HCT116 (cell line): ENCODE results near the gene ARFGEF3. TPM values are rescaled to one million over a fixed set of nuclear protein-coding genes. Genes with fewer than 3 reads are reported as not detected.

Experiments used
- ATAC-seq: fragments of 200-7000 bp; cut with Tn5 transposase; 2 replicates; pipeline ENCODE4 v1.9.1; 2020; ENCODE audit warnings: mild to moderate bottlenecking, moderate library complexity
- BruUV-seq: library from RNA; stranded (reverse); fragments of 400-500 nt; replicated peaks from 2 replicates; lab custom pipeline; 2021; lab: Mats Ljungman, UMichigan
- CTCF ChIA-PET: fragments of 300-600 bp; sonication (Branson Sonifier 250); formaldehyde crosslinking; loops from one replicate; lab custom pipeline; 2021; ENCODE audit warnings: antibody characterized with exemption; lab: Charles Lee
- POLR2A ChIA-PET: fragments of 300-600, 350-600 bp; sonication (Branson Sonifier 250); formaldehyde crosslinking; loops from one replicate; lab custom pipeline; 2021; ENCODE audit warnings: antibody characterized with exemption; lab: Charles Lee
- RAD21 ChIA-PET, 2 experiments: fragments of 300-600 bp; sonication (Branson Sonifier 250); formaldehyde crosslinking; loops; one replicate each; lab custom pipeline; 2023; ENCODE audit warnings: low total read pairs in 2 of 2; ENCODE audit not compliant: uncharacterized antibody in 2 of 2, unreplicated experiment in 2 of 2, low non-redundant PET in 1 of 2; lab: Charles Lee
- DNase-seq: peaks from one replicate; pipeline ENCODE4 v3.0.0-alpha.2; 2010; ENCODE audit warnings: low read depth, low spot score
- H2AFZ ChIP-seq: fragments of 200-600 bp; shearing (Covaris generic), sonication (generic); 2 replicates; pipeline ENCODE4 v1.6.1; 2017; ENCODE audit warnings: low read depth, mixed run types, mixed read lengths, antibody characterized with exemption, low read length; ENCODE audit not compliant: poor library complexity, severe bottlenecking
- H3K27ac ChIP-seq: 2 replicates; pipeline ENCODE4 v1.5.1; 2012; ENCODE audit warnings: low read depth, low read length
- H3K27me3 ChIP-seq: fragments of 200-600 bp; sonication (generic); 2 replicates; pipeline ENCODE4 v1.6.1; 2016; ENCODE audit warnings: mixed run types, low read length, mixed read lengths; ENCODE audit not compliant: insufficient read depth
- H3K36me3 ChIP-seq, 2 experiments: fragments of 200-500 bp in 1 of 2; fragments of 200-600 bp in 1 of 2; sonication (Bioruptor generic) in 1 of 2; sonication (generic) in 1 of 2; 2 replicates each; pipeline versions ENCODE4 v1.5.1 to v1.6.1; 2014 to 2016; ENCODE audit warnings: low read length in 2 of 2, inconsistent platforms in 1 of 2, mixed read lengths in 1 of 2, mixed run types in 1 of 2; ENCODE audit not compliant: insufficient read depth in 2 of 2, control insufficient read depth in 1 of 2
- H3K4me1 ChIP-seq, 2 experiments: fragments of 200-600 bp in 1 of 2; sonication (generic) in 1 of 2; 2 replicates each; pipeline versions ENCODE4 v1.5.1 to v1.6.1; 2012 to 2017; ENCODE audit warnings: low read length in 2 of 2, inconsistent platforms in 1 of 2, mild to moderate bottlenecking in 1 of 2, mixed read lengths in 1 of 2, mixed run types in 1 of 2, moderate library complexity in 1 of 2; ENCODE audit not compliant: insufficient read depth in 2 of 2, control insufficient read depth in 1 of 2
- H3K4me2 ChIP-seq: fragments of 200-600 bp; sonication (generic); 2 replicates; pipeline ENCODE4 v1.6.1; 2017; ENCODE audit warnings: mixed run types, low read length, mixed read lengths
- H3K4me3 ChIP-seq, 2 experiments: fragments of 200-600 bp in 1 of 2; sonication (generic) in 1 of 2; replicated peaks in 1 of 2; 2 replicates each; pipeline ENCODE4 v1.5.1; 2011 to 2016; ENCODE audit warnings: low read length in 2 of 2, control low read depth in 1 of 2, low read depth in 1 of 2, mild to moderate bottlenecking in 1 of 2, mixed read lengths in 1 of 2, mixed run types in 1 of 2
- H3K79me2 ChIP-seq: fragments of 200-600 bp; sonication (generic); 2 replicates; pipeline ENCODE4 v1.6.1; 2017; ENCODE audit warnings: mild to moderate bottlenecking, mixed run types, low read length, moderate library complexity, mixed read lengths; ENCODE audit not compliant: insufficient read depth
- H3K9ac ChIP-seq: fragments of 200-600 bp; sonication (generic); 2 replicates; pipeline ENCODE4 v1.6.1; 2016; ENCODE audit warnings: low read length, mixed read lengths
- H3K9me2 ChIP-seq: fragments of 200-600 bp; sonication (generic), shearing (Covaris generic); 2 replicates; pipeline ENCODE4 v1.6.1; 2017; ENCODE audit warnings: mixed run types, mild to moderate bottlenecking, moderate library complexity; ENCODE audit not compliant: insufficient read depth
- H3K9me3 ChIP-seq, 2 experiments: fragments of 200-500 bp in 1 of 2; fragments of 200-600 bp in 1 of 2; sonication (Bioruptor generic) in 1 of 2; sonication (generic) in 1 of 2; 2 replicates each; pipeline ENCODE4 v1.6.1; 2014 to 2017; ENCODE audit warnings: low read length in 2 of 2, mixed read lengths in 2 of 2, inconsistent platforms in 1 of 2, low read depth in 1 of 2, mild to moderate bottlenecking in 1 of 2, mixed run types in 1 of 2, moderate library complexity in 1 of 2; ENCODE audit not compliant: control insufficient read depth in 1 of 2, insufficient read depth in 1 of 2
- H4K20me1 ChIP-seq: fragments of 200-600 bp; sonication (generic), shearing (Covaris generic); 2 replicates; pipeline ENCODE4 v1.6.1; 2017; ENCODE audit warnings: mixed run types, mild to moderate bottlenecking, moderate library complexity; ENCODE audit not compliant: insufficient read depth
- CBX3 ChIP-seq: IDR thresholded peaks from 2 replicates; pipeline ENCODE4 v1.6.1; 2012; ENCODE audit warnings: low read depth
- CEBPB ChIP-seq: IDR thresholded peaks from 2 replicates; pipeline ENCODE4 v1.6.1; 2012; ENCODE audit warnings: low read depth
- EGR1 ChIP-seq: IDR thresholded peaks from 2 replicates; pipeline ENCODE4 v1.6.1; 2012; ENCODE audit warnings: low read depth
- ELF1 ChIP-seq: IDR thresholded peaks from 2 replicates; pipeline ENCODE4 v1.6.1; 2012; ENCODE audit warnings: low read depth, borderline replicate concordance
- EZH2 ChIP-seq: fragments of 200-600 bp; sonication (generic); IDR thresholded peaks from 2 replicates; pipeline ENCODE4 v1.6.1; 2017; ENCODE audit warnings: antibody characterized with exemption, mixed run types
- EZH2phosphoT487 ChIP-seq: fragments of 200-600 bp; IDR thresholded peaks from 2 replicates; pipeline ENCODE4 v1.6.1; 2018; ENCODE audit warnings: antibody characterized with exemption, borderline replicate concordance
- POLR2A ChIP-seq: IDR thresholded peaks from 2 replicates; pipeline ENCODE4 v1.7.0; 2011; ENCODE audit warnings: borderline replicate concordance; ENCODE audit not compliant: insufficient read depth, insufficient read length; ENCODE audit errors: extremely low read depth
- POLR2AphosphoS5 ChIP-seq: IDR thresholded peaks from 2 replicates; pipeline ENCODE4 v1.6.1; 2011; ENCODE audit warnings: mild to moderate bottlenecking, low read depth, low read length, moderate library complexity
- SIN3A ChIP-seq: IDR thresholded peaks from 2 replicates; pipeline ENCODE4 v1.6.1; 2012; ENCODE audit warnings: low read depth
- SP1 ChIP-seq: IDR thresholded peaks from 2 replicates; pipeline ENCODE4 v1.6.1; 2012; ENCODE audit warnings: low read depth
- SRF ChIP-seq: IDR thresholded peaks from 2 replicates; pipeline ENCODE4 v1.6.1; 2012; ENCODE audit warnings: low read depth
- TCF7L2 ChIP-seq: IDR thresholded peaks from 2 replicates; pipeline ENCODE4 v1.7.0; 2011; ENCODE audit warnings: borderline replicate concordance, inconsistent platforms; ENCODE audit not compliant: insufficient read depth, insufficient read length; ENCODE audit errors: extremely low read depth
- YY1 ChIP-seq: IDR thresholded peaks from 2 replicates; pipeline ENCODE4 v1.6.1; 2011; ENCODE audit warnings: low read length, low read depth, moderate library complexity, mild to moderate bottlenecking; ENCODE audit not compliant: insufficient replicate concordance; ENCODE audit errors: extremely low read depth
- ZNF274 ChIP-seq: fragments of 200-500 bp; sonication (Bioruptor generic); IDR thresholded peaks from 2 replicates; pipeline ENCODE4 v1.6.1; 2014; ENCODE audit warnings: mild to moderate bottlenecking, low read depth, low read length, inconsistent platforms
- intact Hi-C: fragments of 100-400 bp; cut with micrococcal nuclease; formaldehyde crosslinking; loops from 2 replicates; pipeline ENCODE4 v1.10.0; 2022
- total RNA-seq: library from RNA; stranded (reverse); gene quantifications from one replicate; pipeline ENCODE4 v1.2.1, GENCODE V29; 2021; ENCODE audit not compliant: unreplicated experiment
- TF ChIP-seq, protein P1 (sequence below): IDR thresholded peaks from 2 replicates; pipeline ENCODE4 v1.6.1; 2011; ENCODE audit warnings: mild to moderate bottlenecking, low read length, moderate library complexity; ENCODE audit not compliant: insufficient replicate concordance; ENCODE audit errors: extremely low read depth
- TF ChIP-seq, protein P2 (sequence below): IDR thresholded peaks from 2 replicates; pipeline ENCODE4 v1.6.1; 2012; ENCODE audit warnings: low read depth
- TF ChIP-seq, protein P3 (sequence below), 3 experiments: fragments of 200-600 bp in 1 of 3; sonication (generic) in 1 of 3; IDR thresholded peaks in 2 of 3; conservative IDR thresholded peaks in 1 of 3; 2 replicates each; pipeline ENCODE4 v1.5.1; 2012 to 2017; ENCODE audit warnings: low read depth in 2 of 3, low read length in 2 of 3, antibody characterized with exemption in 1 of 3, borderline replicate concordance in 1 of 3, control low read depth in 1 of 3, mild to moderate bottlenecking in 1 of 3, mixed read lengths in 1 of 3, mixed run types in 1 of 3, moderate library complexity in 1 of 3; ENCODE audit not compliant: insufficient read depth in 1 of 3
- TF ChIP-seq, protein P4 (sequence below): IDR thresholded peaks from 2 replicates; pipeline ENCODE4 v1.6.1; 2012

Gene ARFGEF3
- total RNA-seq, 1 experiment from 2014 or later: 3.8 TPM

DNA sequence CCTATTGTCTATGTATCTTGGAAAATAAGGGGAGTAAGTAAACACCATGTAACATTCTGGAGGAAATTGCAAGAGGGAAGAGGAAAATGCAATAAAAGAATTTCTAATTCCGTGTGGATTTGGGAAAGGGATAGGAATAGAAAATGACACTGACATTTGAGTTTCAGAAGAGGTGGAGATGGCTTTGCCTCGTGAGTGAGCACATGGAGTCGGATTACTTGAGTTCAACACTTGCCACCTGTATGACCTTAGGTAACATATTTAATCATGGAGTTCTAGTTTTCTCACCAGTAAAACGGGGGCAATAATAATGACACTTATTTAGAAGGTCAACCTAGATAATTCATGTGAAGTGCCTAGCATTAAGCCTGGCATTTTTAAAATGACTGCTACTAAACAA lies 67.3 kb downstream of the ARFGEF3 start (continued):
- TF ChIP-seq, protein P1, sequence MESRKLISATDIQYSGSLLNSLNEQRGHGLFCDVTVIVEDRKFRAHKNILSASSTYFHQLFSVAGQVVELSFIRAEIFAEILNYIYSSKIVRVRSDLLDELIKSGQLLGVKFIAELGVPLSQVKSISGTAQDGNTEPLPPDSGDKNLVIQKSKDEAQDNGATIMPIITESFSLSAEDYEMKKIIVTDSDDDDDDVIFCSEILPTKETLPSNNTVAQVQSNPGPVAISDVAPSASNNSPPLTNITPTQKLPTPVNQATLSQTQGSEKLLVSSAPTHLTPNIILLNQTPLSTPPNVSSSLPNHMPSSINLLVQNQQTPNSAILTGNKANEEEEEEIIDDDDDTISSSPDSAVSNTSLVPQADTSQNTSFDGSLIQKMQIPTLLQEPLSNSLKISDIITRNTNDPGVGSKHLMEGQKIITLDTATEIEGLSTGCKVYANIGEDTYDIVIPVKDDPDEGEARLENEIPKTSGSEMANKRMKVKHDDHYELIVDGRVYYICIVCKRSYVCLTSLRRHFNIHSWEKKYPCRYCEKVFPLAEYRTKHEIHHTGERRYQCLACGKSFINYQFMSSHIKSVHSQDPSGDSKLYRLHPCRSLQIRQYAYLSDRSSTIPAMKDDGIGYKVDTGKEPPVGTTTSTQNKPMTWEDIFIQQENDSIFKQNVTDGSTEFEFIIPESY: no peak

DNA sequence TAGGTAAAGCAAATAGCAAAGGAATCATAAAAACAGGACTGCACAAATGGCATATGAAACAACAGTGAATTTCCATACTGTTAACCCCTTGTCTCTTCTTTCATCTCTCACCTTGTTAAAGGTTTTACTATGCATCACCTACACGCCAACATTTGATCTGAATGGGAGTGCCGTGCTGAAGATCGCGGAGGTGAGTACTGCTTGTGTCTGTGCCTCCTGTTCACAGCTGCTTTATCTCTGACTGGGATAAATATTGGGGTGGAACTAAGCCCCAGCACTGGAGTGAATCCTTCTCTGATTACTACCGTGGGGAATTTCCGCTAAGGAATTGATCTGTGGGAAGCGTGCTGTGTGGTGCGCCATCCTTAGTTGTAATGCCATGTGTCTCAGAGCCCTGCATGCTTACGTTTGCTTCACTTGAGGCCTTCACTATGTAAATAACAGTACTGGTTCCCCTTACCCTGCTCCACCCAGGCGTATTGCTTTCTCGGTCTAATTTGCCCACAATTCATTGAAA lies 68.0 kb downstream of the ARFGEF3 start:
- Histone ChIP-seq H3K9me3 (no peaks in the 10 kb centered on the region), H3K9me2 (no peaks in the 10 kb centered on the region), H2AFZ (no peak overlapping the region), H3K36me3 (no peaks in the 10 kb centered on the region), H3K4me3 (no peak overlapping the region), H3K9ac (no peak overlapping the region), H3K4me1 (no peaks in the 10 kb centered on the region), H3K27me3 (no peaks in the 10 kb centered on the region), H3K27ac (no peak overlapping the region), H3K4me2 (no peak overlapping the region), H3K79me2 (no peaks in the 10 kb centered on the region), H4K20me1 (no peaks in the 10 kb centered on the region)
- intact Hi-C loops: no loop called here
- RAD21 ChIA-PET: no interaction called here
- TF ChIP-seq EZH2 (no peak), SIN3A (no peak), ZNF274 (no peak), EZH2phosphoT487 (no peak), CBX3 (no peak), SP1 (no peak), TCF7L2 (no peak), POLR2AphosphoS5 (no peak), EGR1 (no peak), SRF (no peak), CEBPB (no peak), YY1 (no peak), POLR2A (no peak), ELF1 (no peak)
- TF ChIP-seq, protein P2, sequence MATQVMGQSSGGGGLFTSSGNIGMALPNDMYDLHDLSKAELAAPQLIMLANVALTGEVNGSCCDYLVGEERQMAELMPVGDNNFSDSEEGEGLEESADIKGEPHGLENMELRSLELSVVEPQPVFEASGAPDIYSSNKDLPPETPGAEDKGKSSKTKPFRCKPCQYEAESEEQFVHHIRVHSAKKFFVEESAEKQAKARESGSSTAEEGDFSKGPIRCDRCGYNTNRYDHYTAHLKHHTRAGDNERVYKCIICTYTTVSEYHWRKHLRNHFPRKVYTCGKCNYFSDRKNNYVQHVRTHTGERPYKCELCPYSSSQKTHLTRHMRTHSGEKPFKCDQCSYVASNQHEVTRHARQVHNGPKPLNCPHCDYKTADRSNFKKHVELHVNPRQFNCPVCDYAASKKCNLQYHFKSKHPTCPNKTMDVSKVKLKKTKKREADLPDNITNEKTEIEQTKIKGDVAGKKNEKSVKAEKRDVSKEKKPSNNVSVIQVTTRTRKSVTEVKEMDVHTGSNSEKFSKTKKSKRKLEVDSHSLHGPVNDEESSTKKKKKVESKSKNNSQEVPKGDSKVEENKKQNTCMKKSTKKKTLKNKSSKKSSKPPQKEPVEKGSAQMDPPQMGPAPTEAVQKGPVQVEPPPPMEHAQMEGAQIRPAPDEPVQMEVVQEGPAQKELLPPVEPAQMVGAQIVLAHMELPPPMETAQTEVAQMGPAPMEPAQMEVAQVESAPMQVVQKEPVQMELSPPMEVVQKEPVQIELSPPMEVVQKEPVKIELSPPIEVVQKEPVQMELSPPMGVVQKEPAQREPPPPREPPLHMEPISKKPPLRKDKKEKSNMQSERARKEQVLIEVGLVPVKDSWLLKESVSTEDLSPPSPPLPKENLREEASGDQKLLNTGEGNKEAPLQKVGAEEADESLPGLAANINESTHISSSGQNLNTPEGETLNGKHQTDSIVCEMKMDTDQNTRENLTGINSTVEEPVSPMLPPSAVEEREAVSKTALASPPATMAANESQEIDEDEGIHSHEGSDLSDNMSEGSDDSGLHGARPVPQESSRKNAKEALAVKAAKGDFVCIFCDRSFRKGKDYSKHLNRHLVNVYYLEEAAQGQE: no peak
- TF ChIP-seq, protein P3, sequence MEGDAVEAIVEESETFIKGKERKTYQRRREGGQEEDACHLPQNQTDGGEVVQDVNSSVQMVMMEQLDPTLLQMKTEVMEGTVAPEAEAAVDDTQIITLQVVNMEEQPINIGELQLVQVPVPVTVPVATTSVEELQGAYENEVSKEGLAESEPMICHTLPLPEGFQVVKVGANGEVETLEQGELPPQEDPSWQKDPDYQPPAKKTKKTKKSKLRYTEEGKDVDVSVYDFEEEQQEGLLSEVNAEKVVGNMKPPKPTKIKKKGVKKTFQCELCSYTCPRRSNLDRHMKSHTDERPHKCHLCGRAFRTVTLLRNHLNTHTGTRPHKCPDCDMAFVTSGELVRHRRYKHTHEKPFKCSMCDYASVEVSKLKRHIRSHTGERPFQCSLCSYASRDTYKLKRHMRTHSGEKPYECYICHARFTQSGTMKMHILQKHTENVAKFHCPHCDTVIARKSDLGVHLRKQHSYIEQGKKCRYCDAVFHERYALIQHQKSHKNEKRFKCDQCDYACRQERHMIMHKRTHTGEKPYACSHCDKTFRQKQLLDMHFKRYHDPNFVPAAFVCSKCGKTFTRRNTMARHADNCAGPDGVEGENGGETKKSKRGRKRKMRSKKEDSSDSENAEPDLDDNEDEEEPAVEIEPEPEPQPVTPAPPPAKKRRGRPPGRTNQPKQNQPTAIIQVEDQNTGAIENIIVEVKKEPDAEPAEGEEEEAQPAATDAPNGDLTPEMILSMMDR (IDR thresholded peaks at IDR 0.05 in 2 of 3, conservative IDR thresholded peaks at IDR 0.05 in 1 of 3; ENCODE audit: borderline replicate concordance in 1 of 3, insufficient read depth in 1 of 3, low read depth in 2 of 3, low read length in 2 of 3): no peak
- TF ChIP-seq, protein P4, sequence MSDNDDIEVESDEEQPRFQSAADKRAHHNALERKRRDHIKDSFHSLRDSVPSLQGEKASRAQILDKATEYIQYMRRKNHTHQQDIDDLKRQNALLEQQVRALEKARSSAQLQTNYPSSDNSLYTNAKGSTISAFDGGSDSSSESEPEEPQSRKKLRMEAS: no peak
- ATAC-seq (no peak), DNase-seq (no peak)
- CTCF ChIA-PET: no interaction called here
- BruUV-seq: no TSS peak
- POLR2A ChIA-PET: no interaction called here
